ENCODE data around the gene EGR1. TPM values are rescaled to one million over a fixed set of nuclear protein-coding genes. Genes with fewer than 3 reads are reported as not detected.

The EGR1 gene
- polyA plus RNA-seq, 1 donor from 2014 or later: 15.6 TPM

- Histone ChIP-seq H3K9ac (ENCODE audit: low read length) (peak overlapping the region; percentile 70), H4K20me1 (ENCODE audit: insufficient read depth) (no peaks in the 10 kb centered on the region), H3K36me3 (ENCODE audit: insufficient read depth, low read length) (no peaks in the 10 kb centered on the region), H3K4me3 (ENCODE audit: low read length) (peak overlapping the region; percentile 56), H3K9me2 (ENCODE audit: insufficient read depth, low read length) (no peaks in the 10 kb centered on the region), H3F3A (ENCODE audit: insufficient read depth, low read length, poor library complexity, severe bottlenecking) (peaks cover 3% of the 10 kb centered on the region), H3K27me3 (ENCODE audit: insufficient read depth, low read depth, low read length) (no peaks in the 10 kb centered on the region), H3K27ac (ENCODE audit: low read length) (peak overlapping the region; percentile 92), H3K9me3 (ENCODE audit: low read length) (no peaks in the 10 kb centered on the region), H3K79me2 (replicated peaks; ENCODE audit: insufficient read depth, low read length) (no peaks in the 10 kb centered on the region), H2AFZ (ENCODE audit: low read depth, low read length) (no peak overlapping the region), H3K4me2 (ENCODE audit: low read length) (peak overlapping the region; percentile 21)
- no peak for TF ChIP-seq SMC3 (conservative IDR thresholded peaks at IDR 0.05; ENCODE audit: poor library complexity)
- no peak for TF ChIP-seq TAF1 (IDR thresholded peaks at IDR 0.05; ENCODE audit: low read depth)
- peak; percentile 78 for TF ChIP-seq POLR2AphosphoS5 (IDR thresholded peaks at IDR 0.05)
- peak; percentile 39 for TF ChIP-seq RAD21 (conservative IDR thresholded peaks at IDR 0.05)
- no peak for TF ChIP-seq EZH2 (IDR thresholded peaks at IDR 0.05; ENCODE audit: borderline replicate concordance, insufficient read depth, low read length, poor library complexity, severe bottlenecking)
- peak; percentile 86 for TF ChIP-seq REST (IDR thresholded peaks at IDR 0.05; ENCODE audit: borderline replicate concordance)
- TF ChIP-seq CTCF (IDR thresholded peaks at IDR 0.05; ENCODE audit: poor library complexity, severe bottlenecking): no peak
- peak; percentile 77 for TF ChIP-seq EP300 (conservative IDR thresholded peaks at IDR 0.05; ENCODE audit: poor library complexity, severe bottlenecking)
- peak; percentile 67 for TF ChIP-seq MXI1 (conservative IDR thresholded peaks at IDR 0.05; ENCODE audit: poor library complexity, severe bottlenecking)
Measured at GRCh38 chr5:138448481-138449398, 16.5 kb upstream of the EGR1 start.

- peak overlapping the region; percentile 56 for H3K4me3 ChIP-seq (ENCODE audit: low read length)
- no peaks in the 10 kb centered on the region for H3K9me3 ChIP-seq (ENCODE audit: low read length)
- H3F3A ChIP-seq (ENCODE audit: insufficient read depth, low read length, poor library complexity, severe bottlenecking): peaks cover 3% of the 10 kb centered on the region
- peak overlapping the region; percentile 92 for H3K27ac ChIP-seq (ENCODE audit: low read length)
- no peaks in the 10 kb centered on the region for H3K36me3 ChIP-seq (ENCODE audit: insufficient read depth, low read length)
- peak overlapping the region; percentile 70 for H3K9ac ChIP-seq (ENCODE audit: low read length)
- no peaks in the 10 kb centered on the region for H3K9me2 ChIP-seq (ENCODE audit: insufficient read depth, low read length)
- no peaks in the 10 kb centered on the region for H3K79me2 ChIP-seq (replicated peaks; ENCODE audit: insufficient read depth, low read length)
- peak overlapping the region; percentile 25 for H2AFZ ChIP-seq (ENCODE audit: low read depth, low read length)
- H3K27me3 ChIP-seq (ENCODE audit: insufficient read depth, low read depth, low read length): no peaks in the 10 kb centered on the region
- H4K20me1 ChIP-seq (ENCODE audit: insufficient read depth): no peaks in the 10 kb centered on the region
- H3K4me2 ChIP-seq (ENCODE audit: low read length): peak overlapping the region; percentile 48
- TF ChIP-seq MXI1 (conservative IDR thresholded peaks at IDR 0.05; ENCODE audit: poor library complexity, severe bottlenecking) (peak; percentile 46), POLR2AphosphoS5 (IDR thresholded peaks at IDR 0.05) (peak; percentile 49), REST (IDR thresholded peaks at IDR 0.05; ENCODE audit: borderline replicate concordance) (no peak), SMC3 (conservative IDR thresholded peaks at IDR 0.05; ENCODE audit: poor library complexity) (peak; percentile 91), TAF1 (IDR thresholded peaks at IDR 0.05; ENCODE audit: low read depth) (no peak), EP300 (conservative IDR thresholded peaks at IDR 0.05; ENCODE audit: poor library complexity, severe bottlenecking) (no peak), RAD21 (conservative IDR thresholded peaks at IDR 0.05) (peak; percentile 87), CTCF (IDR thresholded peaks at IDR 0.05; ENCODE audit: poor library complexity, severe bottlenecking) (peak; percentile 97), EZH2 (IDR thresholded peaks at IDR 0.05; ENCODE audit: borderline replicate concordance, insufficient read depth, low read length, poor library complexity, severe bottlenecking) (no peak)
Measured at GRCh38 chr5:138449501-138450239, 15.6 kb upstream of the EGR1 start.

Data from neural cell (in vitro differentiated cells).